Measurements from ENCODE around the gene OR1J1. TPM values are rescaled to one million over a fixed set of nuclear protein-coding genes. Genes with fewer than 3 reads are reported as not detected.

Gene OR1J1
- total and polyA plus RNA-seq, 2 donors (not counting 1 experiment from before 2014, with no cell fraction given), result not detected

DNA sequence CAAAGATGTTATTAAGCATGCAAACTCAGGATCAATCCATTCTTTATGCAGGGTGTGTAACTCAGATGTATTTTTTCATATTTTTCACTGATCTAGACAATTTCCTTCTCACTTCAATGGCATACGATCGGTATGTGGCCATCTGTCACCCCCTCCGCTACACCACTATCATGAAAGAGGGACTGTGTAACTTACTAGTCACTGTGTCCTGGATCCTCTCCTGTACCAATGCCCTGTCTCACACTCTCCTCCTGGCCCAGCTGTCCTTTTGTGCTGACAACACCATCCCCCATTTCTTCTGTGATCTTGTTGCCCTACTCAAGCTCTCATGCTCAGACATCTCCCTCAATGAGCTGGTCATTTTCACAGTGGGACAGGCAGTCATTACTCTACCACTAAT is 41.6 kb upstream of the OR1J1 start:
- no peaks in the 10 kb centered on the region for H3K27me3 ChIP-seq (ENCODE audit: control insufficient read depth, insufficient read depth, low read length)
- no peaks in the 10 kb centered on the region for H3K36me3 ChIP-seq (ENCODE audit: control insufficient read depth, insufficient read depth, low read length)
- no peak overlapping the region for H3K4me2 ChIP-seq (ENCODE audit: extremely low read depth, insufficient read depth, low read length)
- H2AFZ ChIP-seq (ENCODE audit: low read length), result no peak overlapping the region
- no peak overlapping the region for H3K9ac ChIP-seq (ENCODE audit: insufficient read depth, low read length)
- H3K4me3 ChIP-seq (replicated peaks in 1 of 4; ENCODE audit: control extremely low read depth in 1 of 4, insufficient read depth in 1 of 4, low read depth in 3 of 4, low read length in 4 of 4), result no peak overlapping the region
- no peaks in the 10 kb centered on the region for H4K20me1 ChIP-seq (ENCODE audit: control insufficient read depth, extremely low read depth, insufficient read depth, low read length)
- H3K79me2 ChIP-seq (ENCODE audit: control insufficient read depth, insufficient read depth, low read length), result no peaks in the 10 kb centered on the region
- no peak overlapping the region for H3K27ac ChIP-seq (ENCODE audit: insufficient read depth, low read length)
- DNase-seq (ENCODE audit: low read depth in 2 of 2), result no peak
- H3K4me1 ChIP-seq (ENCODE audit: control insufficient read depth, extremely low read depth, insufficient read depth, low read length), result no peaks in the 10 kb centered on the region
- TF ChIP-seq, protein P1, sequence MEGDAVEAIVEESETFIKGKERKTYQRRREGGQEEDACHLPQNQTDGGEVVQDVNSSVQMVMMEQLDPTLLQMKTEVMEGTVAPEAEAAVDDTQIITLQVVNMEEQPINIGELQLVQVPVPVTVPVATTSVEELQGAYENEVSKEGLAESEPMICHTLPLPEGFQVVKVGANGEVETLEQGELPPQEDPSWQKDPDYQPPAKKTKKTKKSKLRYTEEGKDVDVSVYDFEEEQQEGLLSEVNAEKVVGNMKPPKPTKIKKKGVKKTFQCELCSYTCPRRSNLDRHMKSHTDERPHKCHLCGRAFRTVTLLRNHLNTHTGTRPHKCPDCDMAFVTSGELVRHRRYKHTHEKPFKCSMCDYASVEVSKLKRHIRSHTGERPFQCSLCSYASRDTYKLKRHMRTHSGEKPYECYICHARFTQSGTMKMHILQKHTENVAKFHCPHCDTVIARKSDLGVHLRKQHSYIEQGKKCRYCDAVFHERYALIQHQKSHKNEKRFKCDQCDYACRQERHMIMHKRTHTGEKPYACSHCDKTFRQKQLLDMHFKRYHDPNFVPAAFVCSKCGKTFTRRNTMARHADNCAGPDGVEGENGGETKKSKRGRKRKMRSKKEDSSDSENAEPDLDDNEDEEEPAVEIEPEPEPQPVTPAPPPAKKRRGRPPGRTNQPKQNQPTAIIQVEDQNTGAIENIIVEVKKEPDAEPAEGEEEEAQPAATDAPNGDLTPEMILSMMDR (conservative IDR thresholded peaks at IDR 0.05 in 1 of 2, IDR thresholded peaks at IDR 0.05 in 1 of 2; ENCODE audit: low read depth in 1 of 2, low read length in 2 of 2), result no peak
- TF ChIP-seq EZH2 (IDR thresholded peaks at IDR 0.05; ENCODE audit: low read length, missing control alignments), result no peak
- no peaks in the 10 kb centered on the region for H3K9me3 ChIP-seq (ENCODE audit: control insufficient read depth, insufficient read depth, low read depth, low read length)

GRCh38 chr9:122518841-122519240 is 41.1 kb upstream of the OR1J1 start, which contains the start of gene OR1J4:
OR1J4 (plus strand) TSS chr9:122519141; CDS start chr9:122519141, 0 bp downstream.
- no peak within 1 kb of the TSS for H3K9ac ChIP-seq (ENCODE audit: insufficient read depth, low read length)
- H3K27ac ChIP-seq (ENCODE audit: insufficient read depth, low read length), result no peak within 1 kb of the TSS
- no peak within 1 kb of the TSS for H3K4me3 ChIP-seq (replicated peaks in 1 of 4; ENCODE audit: control extremely low read depth in 1 of 4, insufficient read depth in 1 of 4, low read depth in 3 of 4, low read length in 4 of 4)
- DNase-seq (ENCODE audit: low read depth in 2 of 2), result no peak
- H3K27me3 ChIP-seq (ENCODE audit: control insufficient read depth, insufficient read depth, low read length), result no peaks in the 10 kb centered on the region
- H3K79me2 ChIP-seq (ENCODE audit: control insufficient read depth, insufficient read depth, low read length), result no peaks in the 10 kb centered on the region
- no peaks in the 10 kb centered on the region for H3K4me1 ChIP-seq (ENCODE audit: control insufficient read depth, extremely low read depth, insufficient read depth, low read length)
- no peak within 1 kb of the TSS for H2AFZ ChIP-seq (ENCODE audit: low read length)
- TF ChIP-seq EZH2 (IDR thresholded peaks at IDR 0.05; ENCODE audit: low read length, missing control alignments), result no peak
- no peaks in the 10 kb centered on the region for H4K20me1 ChIP-seq (ENCODE audit: control insufficient read depth, extremely low read depth, insufficient read depth, low read length)
- no peaks in the 10 kb centered on the region for H3K36me3 ChIP-seq (ENCODE audit: control insufficient read depth, insufficient read depth, low read length)
- H3K9me3 ChIP-seq (ENCODE audit: control insufficient read depth, insufficient read depth, low read depth, low read length), result no peaks in the 10 kb centered on the region
- no peak within 1 kb of the TSS for H3K4me2 ChIP-seq (ENCODE audit: extremely low read depth, insufficient read depth, low read length)

GRCh38 chr9:122518226-122518625 is 40.5 kb upstream of the OR1J1 start:
- Histone ChIP-seq H4K20me1 (ENCODE audit: control insufficient read depth, extremely low read depth, insufficient read depth, low read length) (no peaks in the 10 kb centered on the region), H3K79me2 (ENCODE audit: control insufficient read depth, insufficient read depth, low read length) (no peaks in the 10 kb centered on the region), H2AFZ (ENCODE audit: low read length) (no peak overlapping the region), H3K27ac (ENCODE audit: insufficient read depth, low read length) (no peak overlapping the region), H3K4me1 (ENCODE audit: control insufficient read depth, extremely low read depth, insufficient read depth, low read length) (no peaks in the 10 kb centered on the region), H3K27me3 (ENCODE audit: control insufficient read depth, insufficient read depth, low read length) (no peaks in the 10 kb centered on the region), H3K9ac (ENCODE audit: insufficient read depth, low read length) (no peak overlapping the region), H3K4me3 (replicated peaks in 1 of 4; ENCODE audit: control extremely low read depth in 1 of 4, insufficient read depth in 1 of 4, low read depth in 3 of 4, low read length in 4 of 4) (no peak overlapping the region), H3K36me3 (ENCODE audit: control insufficient read depth, insufficient read depth, low read length) (no peaks in the 10 kb centered on the region), H3K4me2 (ENCODE audit: extremely low read depth, insufficient read depth, low read length) (no peak overlapping the region), H3K9me3 (ENCODE audit: control insufficient read depth, insufficient read depth, low read depth, low read length) (no peaks in the 10 kb centered on the region)
- TF ChIP-seq, protein P1 (conservative IDR thresholded peaks at IDR 0.05 in 1 of 2, IDR thresholded peaks at IDR 0.05 in 1 of 2; ENCODE audit: low read depth in 1 of 2, low read length in 2 of 2), result no peak
- no peak for TF ChIP-seq EZH2 (IDR thresholded peaks at IDR 0.05; ENCODE audit: low read length, missing control alignments)
- DNase-seq (ENCODE audit: low read depth in 2 of 2), result no peak

Measured in fibroblast of lung (primary cell).